Glutamatergic neuron (in vitro differentiated cells): Measurements from ENCODE around the gene ZNF562. TPM values are rescaled to one million over a fixed set of nuclear protein-coding genes. Genes with fewer than 3 reads are reported as not detected.

ENCODE experiments used
- DNase-seq: peaks from one replicate; pipeline ENCODE4 v3.0.0; 2022
- H3K27ac Mint-ChIP-seq: one replicate; pipeline ENCODE4 v1.8.0; 2020; ENCODE audit warnings: mild to moderate bottlenecking, mixed read lengths, inconsistent platforms; ENCODE audit not compliant: unreplicated experiment
- H3K27me3 Mint-ChIP-seq: one replicate; pipeline ENCODE4 v1.8.0; 2020; ENCODE audit warnings: mild to moderate bottlenecking, moderate library complexity, mixed read lengths, inconsistent platforms; ENCODE audit not compliant: unreplicated experiment
- H3K36me3 Mint-ChIP-seq: one replicate; pipeline ENCODE4 v1.8.0; 2020; ENCODE audit warnings: mild to moderate bottlenecking, mixed read lengths, inconsistent platforms; ENCODE audit not compliant: unreplicated experiment
- H3K4me1 Mint-ChIP-seq: one replicate; pipeline ENCODE4 v1.8.0; 2020; ENCODE audit warnings: mild to moderate bottlenecking, low read depth, mixed read lengths, inconsistent platforms; ENCODE audit not compliant: unreplicated experiment
- H3K4me3 Mint-ChIP-seq: one replicate; pipeline ENCODE4 v1.8.0; 2020; ENCODE audit warnings: mild to moderate bottlenecking, mixed read lengths, inconsistent platforms; ENCODE audit not compliant: unreplicated experiment
- H3K9me3 Mint-ChIP-seq: one replicate; pipeline ENCODE4 v1.8.0; 2020; ENCODE audit warnings: mild to moderate bottlenecking, moderate library complexity, mixed read lengths, inconsistent platforms; ENCODE audit not compliant: unreplicated experiment
- CTCF ChIP-seq: fragments of 200-600 bp; sonication (generic); IDR thresholded peaks from one replicate; pipeline ENCODE4 v1.5.0; 2021; ENCODE audit not compliant: partially characterized antibody, unreplicated experiment
- total RNA-seq: library from RNA; stranded (reverse); fragmentation: NEBNext Ultra II Directional; extraction: Animal tissue kit (Norgen Biotek cat#: 25700); gene quantifications from one replicate; pipeline ENCODE4 v1.2.1, GENCODE V29; 2021; ENCODE audit not compliant: unreplicated experiment

ZNF562 gene
- total RNA-seq, 1 donor from 2014 or later: 71.4 TPM

- H3K9me3 Mint-ChIP-seq: peaks cover 13% of the 10 kb centered on the region
- TF ChIP-seq CTCF: no peak
- H3K36me3 Mint-ChIP-seq: no peaks in the 10 kb centered on the region
- DNase-seq: peak; percentile 84
- H3K27me3 Mint-ChIP-seq: peaks cover 15% of the 10 kb centered on the region
- H3K4me1 Mint-ChIP-seq: peaks cover 6% of the 10 kb centered on the region
- H3K27ac Mint-ChIP-seq: peak within 1 kb of the TSS; percentile 100
- peak within 1 kb of the TSS; percentile 99 for H3K4me3 Mint-ChIP-seq
Measured at GRCh38 chr19:9621156-9622037, 53.5 kb downstream of the ZNF562 start, which contains the start of gene ZNF561. Gene ZNF561, minus strand, starts transcription at chr19:9621232. Its CDS starts 1,776 bp downstream, at chr19:9619456.

- Mint-ChIP-seq H3K9me3 (peaks cover 13% of the 10 kb centered on the region), H3K4me3 (peak overlapping the region; percentile 99), H3K4me1 (peaks cover 4% of the 10 kb centered on the region), H3K27me3 (peaks cover 15% of the 10 kb centered on the region), H3K36me3 (peaks cover 2% of the 10 kb centered on the region), H3K27ac (peak overlapping the region; percentile 100)
- TF ChIP-seq CTCF: no peak
- DNase-seq: no peak
Measured at GRCh38 chr19:9620842-9621155, 54.1 kb downstream of the ZNF562 start.

DNA sequence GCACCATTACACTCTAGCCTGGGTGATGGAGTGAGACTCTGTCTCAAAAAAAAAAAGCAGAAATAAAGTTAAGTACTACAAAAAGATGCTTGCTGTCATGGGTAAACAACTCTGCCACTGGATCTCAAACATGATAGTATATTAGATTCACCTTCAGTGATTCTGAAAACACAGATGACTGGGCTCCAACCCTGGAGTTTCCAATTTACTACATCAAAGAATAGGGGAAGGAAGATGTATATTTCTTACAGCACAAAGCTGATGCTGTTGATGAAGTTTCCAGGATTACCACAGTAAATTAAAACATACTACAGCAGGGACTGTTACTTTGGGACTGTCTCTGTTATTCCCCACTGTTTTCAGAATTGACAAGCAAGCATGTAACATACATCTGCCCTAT is 59.1 kb downstream of the ZNF562 start:
- Mint-ChIP-seq H3K27ac (no peak overlapping the region), H3K36me3 (peaks cover 24% of the 10 kb centered on the region), H3K27me3 (peaks cover 8% of the 10 kb centered on the region), H3K4me3 (no peak overlapping the region), H3K9me3 (peaks cover 5% of the 10 kb centered on the region), H3K4me1 (no peaks in the 10 kb centered on the region)
- DNase-seq: no peak
- TF ChIP-seq CTCF: no peak

GRCh38 chr19:9610484-9611113 is 64.3 kb downstream of the ZNF562 start:
- no peaks in the 10 kb centered on the region for H3K4me1 Mint-ChIP-seq
- no peak overlapping the region for H3K27ac Mint-ChIP-seq
- peaks cover 10% of the 10 kb centered on the region for H3K9me3 Mint-ChIP-seq
- peaks cover 2% of the 10 kb centered on the region for H3K27me3 Mint-ChIP-seq
- H3K36me3 Mint-ChIP-seq: peaks cover 44% of the 10 kb centered on the region
- no peak overlapping the region for H3K4me3 Mint-ChIP-seq
- no peak for DNase-seq
- TF ChIP-seq CTCF: no peak

GRCh38 chr19:9608912-9609311 is 66.0 kb downstream of the ZNF562 start:
- Mint-ChIP-seq H3K36me3 (peaks cover 44% of the 10 kb centered on the region), H3K9me3 (peaks cover 10% of the 10 kb centered on the region), H3K27ac (no peak overlapping the region), H3K4me1 (no peaks in the 10 kb centered on the region), H3K27me3 (peaks cover 2% of the 10 kb centered on the region), H3K4me3 (no peak overlapping the region)
- TF ChIP-seq CTCF: no peak
- no peak for DNase-seq
